Esophagus muscularis mucosa (tissue), 3 donors: ENCODE measurements around the gene SETMAR.

Experiments used
- CTCF ChIP-seq, 3 experiments: fragments of 200-600 bp in 2 of 3; fragments of 450-650 bp in 1 of 3; sonication (generic) in 2 of 3; IDR thresholded peaks; one replicate each; pipeline ENCODE4 v1.5.1; 2017 to 2019; ENCODE audit warnings: antibody characterized with exemption in 3 of 3, mild to moderate bottlenecking in 2 of 3, moderate library complexity in 1 of 3
- POLR2AphosphoS5 ChIP-seq, 2 donors: sonication (generic); formaldehyde crosslinking; IDR thresholded peaks; one replicate each; pipeline ENCODE4 v1.6.1; 2017; ENCODE audit warnings: antibody characterized with exemption in 2 of 2

- TF ChIP-seq CTCF (IDR thresholded peaks at IDR 0.05) (no peak), POLR2AphosphoS5 (IDR thresholded peaks at IDR 0.05) (no peak)
Measured at GRCh38 chr3:4351872-4352271, 48.7 kb downstream of the SETMAR start.
